ES-I3 (cell line): ENCODE data around the gene ACTL6A.
A peak's percentile ranks its signal among the peaks of the same experiment; 100 is the strongest.

Experiments
- H3K36me3 ChIP-seq: 2 replicates; pipeline ENCODE4 v1.6.1; 2013; ENCODE audit warnings: mild to moderate bottlenecking, low read length, control low read depth, moderate library complexity; ENCODE audit not compliant: insufficient read depth
- H3K4me1 ChIP-seq: 2 replicates; pipeline ENCODE4 v1.6.1; 2013; ENCODE audit warnings: mild to moderate bottlenecking, control low read depth, low read length; ENCODE audit not compliant: insufficient read depth
- H3K9ac ChIP-seq: 2 replicates; pipeline ENCODE4 v1.6.1; 2013; ENCODE audit warnings: low read depth, mild to moderate bottlenecking, low read length, moderate library complexity
- H3K9me3 ChIP-seq: 2 replicates; pipeline ENCODE4 v1.6.1; 2013; ENCODE audit warnings: mild to moderate bottlenecking, low read length, moderate library complexity; ENCODE audit not compliant: control insufficient read depth, insufficient read depth

Gene ACTL6A

DNA sequence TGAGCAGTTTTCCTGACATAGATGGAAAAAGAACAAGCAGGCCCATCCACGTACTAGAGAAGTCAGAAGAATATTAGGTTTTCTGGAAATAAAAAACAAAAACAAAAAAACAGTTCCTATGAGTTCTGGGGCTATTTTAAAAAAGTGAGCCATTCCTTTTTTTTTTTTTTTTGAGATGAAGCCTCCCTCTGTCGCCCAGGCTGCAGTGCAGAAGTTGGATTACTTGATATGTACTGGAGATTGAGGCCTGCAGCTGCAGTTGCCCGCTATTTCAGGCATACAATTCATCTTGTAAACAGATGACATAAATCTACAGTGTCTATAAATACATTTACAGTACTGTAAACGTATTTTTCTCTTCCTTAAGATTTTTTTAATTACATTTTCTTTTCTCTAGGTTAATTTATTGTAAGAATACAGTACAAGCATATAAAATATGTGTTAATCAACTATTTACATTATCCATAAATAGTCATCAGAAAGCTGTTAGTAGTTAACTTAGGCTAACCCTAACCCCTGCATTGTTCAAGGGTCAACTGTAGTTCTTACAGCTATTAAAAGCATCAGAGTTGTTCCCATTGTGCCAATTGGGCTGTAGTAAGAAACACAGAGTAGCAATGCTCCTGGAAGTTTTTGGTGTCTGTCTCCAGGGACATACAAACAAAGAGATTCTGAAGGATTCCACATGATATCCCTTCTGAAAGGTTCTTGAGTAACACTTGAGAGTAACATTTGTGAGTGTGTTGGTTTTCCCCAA is 11.2 kb upstream of the ACTL6A start:
- peaks cover 7% of the 10 kb centered on the region; the same call in 1 of the 2 replicates for H3K4me1 ChIP-seq
- no peak overlapping the region for H3K9ac ChIP-seq
- no peaks in the 10 kb centered on the region for H3K36me3 ChIP-seq
- no peaks in the 10 kb centered on the region for H3K9me3 ChIP-seq

DNA sequence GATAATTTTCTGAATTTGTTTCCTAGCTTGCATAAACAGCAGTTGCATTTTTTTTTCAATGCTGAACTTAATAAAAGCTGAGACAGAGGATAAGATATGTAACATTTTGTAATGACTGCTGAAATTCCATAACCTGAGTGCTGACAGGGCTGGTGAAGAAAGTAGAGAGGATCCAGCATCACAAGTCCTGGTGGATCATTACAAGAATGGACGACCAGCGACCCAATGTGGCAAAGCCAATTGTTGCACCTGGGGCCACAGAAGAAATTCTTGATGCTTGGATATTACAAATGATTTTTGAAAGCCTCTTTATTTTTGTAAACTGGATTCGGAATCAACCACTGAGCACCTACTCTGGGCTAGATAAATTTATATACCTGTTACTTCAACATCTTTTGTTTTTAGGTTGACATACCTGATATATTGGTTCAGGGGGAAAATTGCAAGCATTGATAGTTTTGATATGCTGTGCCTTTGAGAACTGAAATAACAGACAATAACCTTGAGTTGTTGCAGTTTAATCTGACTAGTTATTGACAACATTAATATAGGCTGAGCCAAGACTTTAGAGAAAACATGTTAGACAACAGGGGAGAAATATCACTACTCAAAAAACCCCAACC is 3.9 kb upstream of the ACTL6A start:
- H3K9ac ChIP-seq = no peak overlapping the region
- H3K9me3 ChIP-seq = no peaks in the 10 kb centered on the region
- no peaks in the 10 kb centered on the region for H3K36me3 ChIP-seq
- no peaks in the 10 kb centered on the region for H3K4me1 ChIP-seq

DNA sequence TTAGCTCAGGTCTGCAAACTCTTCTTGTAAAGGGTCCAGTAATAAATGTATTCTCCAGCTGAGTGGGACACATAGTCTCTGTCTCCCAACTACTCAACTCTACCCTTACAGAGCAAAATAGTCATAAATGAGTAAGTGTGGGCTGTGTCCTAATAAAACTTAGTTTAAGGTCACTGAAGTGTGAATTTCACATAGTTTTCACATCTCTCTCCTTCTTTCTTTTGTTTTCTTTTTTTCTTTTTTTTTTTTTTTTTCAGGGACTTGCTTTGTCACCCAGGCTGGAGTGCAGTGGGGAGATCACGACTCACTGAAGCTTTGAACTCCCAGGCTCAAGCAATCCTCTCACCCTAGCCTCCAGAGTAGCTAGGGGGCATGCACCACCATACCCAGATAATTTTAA is 1.9 kb upstream of the ACTL6A start:
- no peaks in the 10 kb centered on the region for H3K9me3 ChIP-seq
- no peaks in the 10 kb centered on the region; the same call in 1 of the 2 replicates for H3K4me1 ChIP-seq
- H3K9ac ChIP-seq = no peak overlapping the region
- no peaks in the 10 kb centered on the region for H3K36me3 ChIP-seq

DNA sequence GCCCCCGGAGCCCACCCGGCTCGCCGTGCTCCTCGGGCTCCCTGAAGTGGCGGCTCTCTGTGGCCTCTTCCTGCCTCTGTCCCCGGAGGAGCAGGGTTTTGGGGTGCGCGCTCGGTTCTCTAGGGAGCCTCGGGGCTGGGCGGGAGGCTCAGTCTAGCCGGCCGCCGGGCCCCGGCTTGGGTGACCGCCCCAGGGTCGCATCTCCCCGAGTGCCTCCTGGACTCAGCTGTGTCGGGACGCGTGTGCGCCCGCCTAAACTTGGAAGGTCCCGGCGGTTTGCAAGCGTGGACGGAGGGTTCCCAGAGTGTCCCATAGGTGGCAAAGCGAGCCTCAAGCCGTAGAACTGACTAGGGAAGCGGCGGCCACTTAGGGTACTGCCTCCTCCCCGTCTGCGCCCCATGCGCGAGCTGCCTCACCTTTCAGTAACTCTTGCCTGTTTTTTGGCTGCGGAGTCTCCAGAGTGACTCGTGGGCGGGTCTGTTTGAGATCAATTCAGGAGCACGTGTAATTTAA is 601 bp downstream of the ACTL6A start:
- Histone ChIP-seq H3K9ac (peak overlapping the region; percentile 88), H3K9me3 (no peaks in the 10 kb centered on the region), H3K36me3 (no peaks in the 10 kb centered on the region), H3K4me1 (no peaks in the 10 kb centered on the region; the same call in 1 of the 2 replicates)

DNA sequence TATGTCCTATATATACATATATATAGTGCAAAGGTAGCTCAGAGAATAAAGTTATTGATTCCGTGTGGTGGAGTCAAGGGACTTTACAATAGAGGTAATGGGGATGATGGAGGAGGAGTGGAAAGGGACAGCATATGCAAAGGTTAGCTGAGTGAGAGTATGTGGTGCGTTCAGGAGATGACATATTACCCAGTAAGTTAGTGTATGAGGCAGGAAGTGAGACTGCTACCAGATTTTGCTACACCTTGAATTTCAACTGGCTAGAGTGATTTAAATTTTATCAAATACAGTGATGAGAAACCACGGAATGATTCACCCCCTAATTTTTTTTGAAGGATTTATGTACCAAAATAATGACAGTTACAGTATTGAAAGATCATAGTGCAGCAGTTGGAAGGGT is 2.8 kb downstream of the ACTL6A start:
- Histone ChIP-seq H3K36me3 (peaks cover 9% of the 10 kb centered on the region), H3K9me3 (no peaks in the 10 kb centered on the region), H3K4me1 (no peaks in the 10 kb centered on the region; the same call in 1 of the 2 replicates), H3K9ac (no peak overlapping the region)

DNA sequence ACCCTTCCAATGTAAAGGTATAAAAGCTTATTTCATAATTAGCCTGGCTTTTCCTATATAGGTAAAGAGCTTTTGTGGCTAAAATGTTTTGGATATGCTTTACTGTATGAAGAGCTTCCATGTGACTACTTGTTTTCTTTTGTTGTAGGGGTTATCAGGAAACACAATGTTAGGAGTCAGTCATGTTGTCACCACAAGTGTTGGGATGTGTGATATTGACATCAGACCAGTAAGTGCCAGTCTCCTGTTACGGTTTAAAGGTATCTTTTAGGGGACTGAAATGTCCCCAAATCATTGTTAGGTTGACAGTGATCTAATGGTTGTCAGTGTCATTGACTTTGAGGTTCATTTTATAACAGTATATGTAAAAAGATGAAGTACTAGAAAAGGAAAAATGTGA is 18.3 kb downstream of the ACTL6A start:
- Histone ChIP-seq H3K36me3 (peaks cover 9% of the 10 kb centered on the region), H3K9me3 (no peaks in the 10 kb centered on the region), H3K9ac (no peak overlapping the region), H3K4me1 (no peaks in the 10 kb centered on the region)

DNA sequence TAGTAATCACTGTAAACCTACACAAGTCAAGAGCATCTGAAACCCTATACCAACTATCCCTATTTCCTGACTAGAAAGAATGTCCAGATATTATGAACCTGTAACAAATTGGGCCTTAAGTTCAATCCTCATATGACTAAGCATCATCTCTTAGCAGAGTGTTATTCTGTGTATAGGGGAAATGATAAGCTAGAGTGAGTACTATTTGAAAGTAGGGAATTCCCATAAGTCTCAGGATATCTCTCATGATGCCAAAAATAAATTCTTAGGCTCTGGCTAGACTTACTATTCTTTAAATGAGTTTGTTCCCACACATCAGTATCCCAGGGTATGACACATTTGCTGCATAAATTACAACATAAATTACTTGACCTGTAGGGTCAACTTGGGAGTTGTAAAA is 26.4 kb downstream of the ACTL6A start:
- H3K9me3 ChIP-seq = no peaks in the 10 kb centered on the region
- peaks cover 11% of the 10 kb centered on the region for H3K36me3 ChIP-seq
- no peak overlapping the region for H3K9ac ChIP-seq
- H3K4me1 ChIP-seq = no peaks in the 10 kb centered on the region

DNA sequence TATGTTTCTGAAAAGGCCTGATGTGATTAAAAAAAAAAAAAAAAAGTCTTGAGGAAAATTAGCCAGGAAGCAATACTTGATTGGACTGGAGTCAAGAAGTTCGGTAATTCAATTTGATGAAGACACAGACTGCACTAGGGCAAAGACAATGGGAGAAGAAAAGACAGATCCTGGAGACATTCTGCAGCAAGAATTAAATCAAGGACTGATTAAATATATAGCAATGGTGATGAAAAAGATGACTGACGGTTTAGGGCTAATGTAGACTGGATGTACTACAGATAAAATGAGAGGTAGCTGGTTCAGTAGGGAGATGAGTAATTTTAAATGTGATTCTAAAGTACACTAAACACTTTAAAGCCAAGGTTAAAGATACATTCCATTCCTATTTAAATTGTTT is 27.9 kb downstream of the ACTL6A start:
- Histone ChIP-seq H3K9ac (no peak overlapping the region), H3K36me3 (peaks cover 11% of the 10 kb centered on the region), H3K4me1 (no peaks in the 10 kb centered on the region), H3K9me3 (no peaks in the 10 kb centered on the region)

DNA sequence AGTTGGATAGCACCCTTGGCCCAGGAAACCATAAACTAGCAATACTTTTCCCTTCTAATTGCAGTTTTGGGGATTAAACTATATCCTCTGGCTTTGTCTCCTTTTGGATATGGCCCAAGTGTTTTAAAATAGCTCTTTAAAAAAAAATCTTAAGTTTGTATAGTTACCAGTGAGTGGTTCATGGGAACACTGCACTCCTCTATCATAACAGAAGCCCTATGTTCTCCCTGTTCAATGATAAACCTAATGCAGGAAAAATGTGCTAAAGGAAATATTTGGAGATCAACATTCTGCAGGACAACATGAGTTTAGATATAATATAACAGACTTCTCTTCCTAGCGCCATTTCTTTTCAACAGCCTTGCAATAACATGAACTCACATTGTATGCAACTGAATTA is 28.6 kb downstream of the ACTL6A start:
- no peaks in the 10 kb centered on the region for H3K4me1 ChIP-seq
- peaks cover 11% of the 10 kb centered on the region for H3K36me3 ChIP-seq
- no peaks in the 10 kb centered on the region for H3K9me3 ChIP-seq

DNA sequence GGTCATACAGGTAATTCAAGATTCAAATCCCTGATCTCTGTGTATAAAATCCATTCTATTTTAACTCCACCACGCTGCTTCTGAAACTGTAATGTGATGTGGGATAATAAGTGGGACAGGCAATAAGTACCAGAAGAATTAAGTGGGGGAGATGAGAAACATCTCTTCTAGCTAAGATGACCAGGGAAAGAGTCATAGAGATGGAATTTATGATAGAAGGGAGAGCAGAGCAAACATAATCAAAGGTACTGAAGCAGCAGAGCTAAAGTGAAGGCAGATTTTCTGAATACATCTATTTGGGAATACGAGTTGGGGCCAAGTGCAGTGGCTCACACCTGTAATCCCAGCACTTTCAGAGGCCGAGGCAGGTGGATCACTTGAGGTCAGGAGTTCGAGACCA is 36.8 kb downstream of the ACTL6A start:
- Histone ChIP-seq H3K9me3 (no peaks in the 10 kb centered on the region), H3K36me3 (peaks cover 24% of the 10 kb centered on the region), H3K9ac (no peak overlapping the region), H3K4me1 (no peaks in the 10 kb centered on the region)

More for the DNA sequence above, 28.6 kb downstream of the ACTL6A start:
- no peak overlapping the region for H3K9ac ChIP-seq

DNA sequence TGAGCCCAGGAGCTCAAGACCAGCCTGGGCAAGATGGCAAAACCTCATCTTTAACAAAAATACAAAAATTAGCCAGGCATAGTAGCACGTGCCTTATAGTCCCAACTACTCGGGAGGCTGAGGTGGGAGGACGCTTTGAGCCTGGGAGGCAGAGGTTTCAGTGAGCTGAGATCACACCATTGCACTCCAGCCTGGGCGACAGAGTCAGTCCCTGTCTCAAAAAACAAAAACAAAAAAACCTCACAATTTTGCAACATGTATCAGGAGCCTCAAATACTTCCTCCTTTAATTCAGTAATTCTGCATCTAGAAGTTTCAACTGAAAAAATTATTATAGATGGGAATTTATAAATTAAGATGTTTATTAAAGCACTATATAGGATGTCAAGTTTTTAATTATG is 40.6 kb downstream of the ACTL6A start:
- Histone ChIP-seq H3K4me1 (no peaks in the 10 kb centered on the region), H3K9ac (no peak overlapping the region), H3K36me3 (peaks cover 16% of the 10 kb centered on the region), H3K9me3 (no peaks in the 10 kb centered on the region)

DNA sequence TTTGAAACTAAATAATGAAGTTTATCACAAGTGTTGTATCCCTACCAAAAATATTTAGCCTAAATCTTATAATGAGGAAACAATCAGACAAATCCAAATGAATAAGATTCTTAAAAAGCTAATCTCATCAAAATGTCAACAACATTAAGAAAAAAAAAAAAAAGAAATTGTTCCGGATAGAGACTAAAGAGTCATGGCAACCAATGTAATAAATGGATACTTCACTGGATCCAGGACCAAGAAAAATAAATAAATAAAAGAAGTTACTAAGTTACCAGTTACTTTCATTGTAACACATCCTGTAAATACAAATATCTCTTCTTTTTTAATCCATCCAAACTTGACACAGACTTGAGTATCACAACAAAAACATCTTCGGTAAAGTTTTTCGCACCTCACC is 41.1 kb downstream of the ACTL6A start:
- peaks cover 11% of the 10 kb centered on the region; the same call in 1 of the 2 replicates for H3K36me3 ChIP-seq

DNA sequence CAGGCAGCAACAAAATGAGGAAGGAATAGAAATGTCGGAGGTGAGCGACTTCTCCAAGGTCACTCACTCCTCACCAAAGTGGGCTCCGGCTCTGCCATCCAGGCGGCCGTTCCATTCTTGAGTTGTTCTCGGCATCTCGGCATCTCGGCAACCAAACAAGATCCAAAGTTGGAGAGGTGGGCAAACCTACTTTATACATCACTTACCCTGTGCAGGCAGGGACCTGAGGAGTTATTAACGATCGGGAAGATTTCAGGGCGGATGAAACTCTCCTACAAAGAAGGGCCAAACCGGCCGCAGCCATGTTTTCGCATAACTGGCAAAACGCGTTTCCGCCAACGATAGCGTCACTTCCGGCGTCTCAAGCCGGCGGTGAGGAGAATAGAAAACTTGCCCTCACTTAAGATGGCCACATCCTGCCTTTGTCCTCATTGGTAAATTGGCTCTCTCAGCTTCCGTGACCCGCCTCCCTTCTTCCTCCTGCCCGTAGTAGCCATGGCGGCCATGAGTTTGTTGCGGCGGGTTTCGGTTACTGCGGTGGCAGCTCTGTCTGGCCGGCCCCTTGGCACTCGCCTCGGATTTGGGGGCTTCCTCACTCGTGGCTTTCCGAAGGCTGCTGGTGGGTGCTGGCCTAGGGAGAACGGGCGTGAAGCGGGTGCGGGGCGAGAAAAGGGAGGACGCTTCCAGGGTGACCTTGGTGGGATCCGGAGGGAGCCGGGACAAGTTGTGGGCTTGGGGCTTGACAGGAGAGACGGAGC is 41.8 kb downstream of the ACTL6A start, which contains the start of the genes MRPL47 and NDUFB5:
TSS of gene MRPL47 (minus strand) at position 318 of the 758 bp plus-strand sequence. CDS start at position 304, 14 bp downstream.
TSS of gene NDUFB5 (plus strand) at position 474 of the 758 bp plus-strand sequence. CDS start at position 496, 22 bp downstream.
- H3K4me1 ChIP-seq = no peaks in the 10 kb centered on the region
- H3K9ac ChIP-seq = peak within 1 kb of the TSS; percentile 97
- H3K36me3 ChIP-seq = peaks cover 11% of the 10 kb centered on the region; the same call in 1 of the 2 replicates
- no peaks in the 10 kb centered on the region for H3K9me3 ChIP-seq

More for the DNA sequence above, 41.1 kb downstream of the ACTL6A start:
- H3K4me1 ChIP-seq = no peaks in the 10 kb centered on the region
- H3K9me3 ChIP-seq = no peaks in the 10 kb centered on the region
- H3K9ac ChIP-seq = peak overlapping the region; percentile 97

DNA sequence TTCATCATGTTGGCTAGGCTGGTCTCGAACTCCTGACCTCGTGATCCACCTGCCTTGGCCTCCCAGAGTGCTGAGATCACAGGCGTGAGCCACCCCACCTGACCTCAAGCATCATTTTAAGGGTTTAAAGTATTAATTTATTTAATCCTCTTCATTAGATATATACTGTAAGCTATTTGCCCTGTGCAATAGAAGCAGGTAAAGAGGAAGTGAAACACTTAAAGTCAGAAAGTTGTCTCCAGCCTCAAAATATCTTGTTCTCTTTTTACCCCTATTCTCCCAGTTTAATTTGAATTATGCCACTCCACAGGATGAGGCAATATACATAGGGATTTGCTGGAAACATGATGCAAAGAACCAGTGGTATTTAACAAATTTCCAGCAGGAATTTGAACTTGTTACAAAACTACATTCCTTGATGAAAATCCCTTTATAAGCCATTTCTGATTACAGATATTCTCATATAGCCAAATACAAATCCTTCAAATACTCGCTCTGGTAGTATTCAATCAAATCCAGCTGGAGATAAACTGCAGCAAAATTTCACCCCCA is 43.9 kb downstream of the ACTL6A start:
- Histone ChIP-seq H3K9me3 (no peaks in the 10 kb centered on the region), H3K4me1 (no peaks in the 10 kb centered on the region), H3K36me3 (peaks cover 2% of the 10 kb centered on the region; the same call in 1 of the 2 replicates), H3K9ac (no peak overlapping the region)
